ENCODE measurements around the gene NGDN.
"Not testable (repeated sequence)": the region's sequence is repeated elsewhere in the genome, so short reads cannot be mapped to it uniquely, and the experiment has no call there.

NGDN gene

GRCh38 chr14:23469127-23469905 is at the start of gene NGDN:
Gene NGDN, plus strand, starts transcription at chr14:23469703. Its CDS starts 13 bp downstream, at chr14:23469716.
- DNase-seq (ENCODE audit: low read depth in 2 of 2) = peak; percentile 82 to 93

DNA sequence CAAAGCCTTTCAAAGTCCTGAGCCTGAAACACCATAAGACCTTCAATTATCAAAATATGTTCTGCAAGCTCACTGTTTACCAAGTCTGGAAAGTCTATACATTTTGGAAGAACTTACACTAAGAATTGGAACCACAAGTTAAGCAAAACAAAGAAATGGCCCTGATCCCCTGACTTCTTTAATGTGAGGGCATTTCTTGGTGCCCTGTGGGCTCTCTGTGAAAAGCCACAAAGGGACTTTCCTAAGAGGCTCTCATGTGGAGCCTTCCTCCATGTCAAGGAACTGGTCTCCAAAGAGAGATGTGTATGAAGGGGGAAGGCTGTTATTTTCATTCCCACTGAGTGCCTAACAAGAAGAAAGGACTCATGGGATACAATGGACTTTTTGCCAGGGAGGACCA is 47.9 kb upstream of the NGDN start:
- no peak for DNase-seq (ENCODE audit: low read depth in 2 of 2)

DNA sequence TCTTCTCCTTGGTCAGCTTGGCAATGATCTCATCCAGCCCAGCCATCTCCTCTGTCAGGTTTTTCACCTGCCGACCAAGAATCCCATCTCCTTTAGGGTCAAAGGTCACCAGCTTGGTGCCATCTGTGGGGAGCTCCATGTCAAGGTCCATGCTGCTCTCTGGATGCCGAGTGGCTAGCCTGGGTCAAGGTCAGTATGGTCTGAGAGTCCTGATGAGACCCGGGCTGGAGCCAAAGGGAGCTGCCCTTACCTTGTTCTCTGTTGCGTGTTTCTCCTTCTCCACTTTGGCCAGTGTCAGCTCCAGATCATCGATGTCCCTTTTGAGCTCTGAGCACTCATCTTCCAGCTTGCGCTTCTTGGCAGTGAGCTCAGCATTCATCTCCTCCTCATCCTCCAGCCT is 45.8 kb upstream of the NGDN start:
- DNase-seq (ENCODE audit: low read depth in 2 of 2) = no peak

DNA sequence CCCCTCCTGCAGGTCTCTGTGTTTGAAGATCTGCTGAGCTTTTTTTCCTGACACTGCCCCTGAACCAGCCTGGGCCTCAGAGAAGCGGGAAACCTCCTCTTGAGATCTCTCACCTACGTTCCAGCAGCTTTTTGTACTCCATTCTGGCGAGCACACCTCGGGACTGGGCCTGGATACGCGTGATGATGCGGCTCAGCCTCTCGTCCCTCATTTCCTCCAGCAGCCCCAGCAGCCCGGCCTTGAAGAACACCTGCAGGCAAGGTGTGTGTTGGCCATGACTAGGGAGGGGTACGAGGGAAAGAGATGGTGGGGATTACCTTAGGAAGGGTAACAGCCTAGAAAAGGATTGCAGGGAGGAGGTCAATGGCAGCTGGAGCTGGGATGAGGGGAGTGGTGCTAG is 44.3 kb upstream of the NGDN start:
- DNase-seq (ENCODE audit: low read depth in 2 of 2) = no peak

DNA sequence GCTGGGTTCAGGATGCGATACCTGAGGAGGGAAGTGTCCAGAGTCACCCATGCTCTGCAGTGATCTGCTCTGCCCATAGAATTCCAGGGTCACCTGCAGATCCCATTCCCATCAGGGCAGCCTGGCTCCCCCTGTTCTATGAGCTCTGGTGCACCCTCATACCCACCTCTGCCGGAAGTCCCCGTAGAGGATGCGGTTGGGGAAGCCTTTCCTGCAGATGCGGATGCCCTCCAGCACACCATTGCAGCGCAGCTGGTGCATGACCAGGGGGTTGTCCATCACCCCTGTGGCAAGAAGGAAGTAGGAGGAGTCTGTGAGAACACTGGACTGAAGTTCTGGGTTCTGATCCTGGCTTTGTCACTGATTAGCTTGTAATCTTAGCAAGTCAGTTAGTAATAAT is 43.7 kb upstream of the NGDN start:
- DNase-seq (ENCODE audit: low read depth in 2 of 2) = not testable (repeated sequence)

DNA sequence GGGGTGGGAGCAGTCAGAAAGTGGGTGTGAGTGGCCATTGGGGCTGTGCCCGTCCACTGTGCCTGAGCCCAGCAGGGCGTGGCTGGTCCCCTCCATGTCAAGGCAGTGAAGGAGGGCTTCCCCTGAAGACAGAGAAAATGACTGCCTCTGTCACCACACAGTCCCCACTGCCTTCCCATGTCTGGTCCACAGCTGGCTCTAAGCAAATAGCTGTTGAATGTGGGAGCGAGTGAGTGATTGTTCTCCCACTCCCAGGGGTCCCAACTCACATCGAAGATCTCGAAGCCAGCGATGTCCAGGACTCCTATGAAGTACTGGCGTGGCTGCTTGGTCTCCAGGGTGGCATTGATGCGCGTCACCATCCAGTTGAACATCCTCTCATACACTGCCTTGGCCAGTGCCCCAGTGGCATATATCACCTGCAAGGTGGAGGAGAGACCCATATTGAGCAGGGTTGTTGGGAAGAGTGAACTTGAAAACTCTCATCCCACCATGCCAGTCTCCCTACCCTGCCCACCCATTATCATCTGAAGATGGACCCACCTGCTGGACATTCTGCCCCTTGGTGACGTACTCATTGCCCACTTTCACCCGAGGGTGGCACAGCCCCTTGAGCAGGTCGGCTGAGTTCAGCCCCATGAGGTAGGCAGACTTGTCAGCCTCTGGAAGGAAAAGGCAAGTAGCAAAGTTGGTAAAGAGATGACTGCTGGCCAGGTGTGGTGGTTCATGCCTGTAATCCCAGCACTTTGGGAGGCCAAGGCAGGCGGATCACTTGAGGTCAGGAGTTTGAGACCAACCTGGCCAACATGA is 40.6 kb upstream of the NGDN start:
- no peak for DNase-seq (ENCODE audit: low read depth in 2 of 2)

- no peak for DNase-seq (ENCODE audit: low read depth in 2 of 2)
These were observed 39.3 kb upstream of the NGDN start for GRCh38 chr14:23430016-23430722.

DNA sequence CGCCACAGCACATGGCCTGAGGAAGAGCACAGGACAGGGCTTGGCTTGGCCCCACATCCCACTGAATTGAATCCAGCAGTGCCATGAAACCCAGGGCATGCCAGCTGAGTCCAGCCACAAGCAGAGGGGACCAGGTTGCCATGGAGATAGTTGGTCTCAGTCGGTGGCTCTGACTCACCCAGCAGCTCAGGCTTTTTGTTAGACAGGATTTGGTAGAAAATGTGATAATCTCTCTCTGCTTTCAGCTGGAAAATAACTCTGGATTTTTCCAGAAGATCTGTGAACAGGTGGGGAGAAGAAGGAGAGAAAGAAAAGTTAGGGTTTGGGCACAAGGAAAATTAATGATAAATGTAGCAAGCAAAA is 38.8 kb upstream of the NGDN start:
- DNase-seq (ENCODE audit: low read depth in 2 of 2) = no peak

- DNase-seq (ENCODE audit: low read depth in 2 of 2) = no peak
These were observed 38.0 kb upstream of the NGDN start for GRCh38 chr14:23431486-23431885.

- DNase-seq (ENCODE audit: low read depth in 2 of 2) = no peak
These were observed 37.2 kb upstream of the NGDN start for GRCh38 chr14:23432102-23432925.

DNA sequence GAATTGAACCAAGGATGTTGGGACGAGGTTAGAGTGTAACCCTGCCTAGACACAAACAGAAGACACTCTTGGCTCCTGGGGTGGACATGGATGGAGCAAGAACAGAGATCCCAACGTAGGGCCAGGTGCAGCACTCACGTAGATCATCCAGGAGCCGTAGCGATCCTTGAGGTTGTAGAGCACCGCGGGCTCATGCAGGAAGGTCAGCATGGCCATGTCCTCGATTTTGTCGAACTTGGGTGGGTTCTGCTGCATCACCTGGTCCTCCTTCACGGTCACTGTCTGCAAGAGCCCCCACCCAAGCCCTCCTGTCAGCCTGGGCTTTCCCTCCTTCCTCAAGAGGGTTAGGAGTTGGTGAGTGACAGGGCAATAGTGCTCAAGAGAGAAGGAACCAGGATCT is 36.6 kb upstream of the NGDN start:
- no peak for DNase-seq (ENCODE audit: low read depth in 2 of 2)

- DNase-seq (ENCODE audit: low read depth in 2 of 2) = no peak
These were observed 36.0 kb upstream of the NGDN start for GRCh38 chr14:23433457-23433856.

DNA sequence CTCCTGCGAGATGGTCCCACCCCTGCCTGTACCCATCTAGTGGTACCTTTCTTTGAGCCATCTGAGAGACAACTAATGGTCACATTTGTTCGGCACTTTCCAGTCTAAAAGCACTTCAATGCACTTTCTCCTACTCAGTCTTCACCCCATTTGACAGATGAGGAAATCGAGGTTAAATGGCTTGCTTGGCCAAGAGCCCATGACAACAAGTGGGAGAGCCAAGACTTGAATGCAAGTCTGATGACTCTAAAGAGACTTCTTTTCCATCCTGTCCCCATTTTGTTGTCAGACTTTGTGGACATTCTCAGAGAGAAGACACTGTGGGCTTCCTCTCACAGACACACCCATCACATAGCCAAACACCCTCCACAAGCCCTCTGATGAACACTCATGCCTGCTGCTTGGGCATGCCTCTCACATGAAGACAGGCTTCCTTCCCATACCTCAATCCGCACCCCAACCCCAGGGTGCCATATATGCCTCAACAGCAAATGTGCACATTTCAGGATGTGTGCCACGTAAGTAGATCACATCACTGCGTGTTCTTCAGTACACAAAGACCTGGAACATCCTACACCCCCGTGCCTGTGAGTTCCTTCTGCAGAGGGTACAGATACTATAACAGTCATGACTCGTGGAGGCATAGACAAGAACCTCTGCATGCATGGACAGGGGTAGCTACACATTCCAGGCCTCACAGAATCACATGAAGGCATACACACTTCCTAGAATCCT is 34.8 kb upstream of the NGDN start:
- DNase-seq (ENCODE audit: low read depth in 2 of 2) = no peak

DNA sequence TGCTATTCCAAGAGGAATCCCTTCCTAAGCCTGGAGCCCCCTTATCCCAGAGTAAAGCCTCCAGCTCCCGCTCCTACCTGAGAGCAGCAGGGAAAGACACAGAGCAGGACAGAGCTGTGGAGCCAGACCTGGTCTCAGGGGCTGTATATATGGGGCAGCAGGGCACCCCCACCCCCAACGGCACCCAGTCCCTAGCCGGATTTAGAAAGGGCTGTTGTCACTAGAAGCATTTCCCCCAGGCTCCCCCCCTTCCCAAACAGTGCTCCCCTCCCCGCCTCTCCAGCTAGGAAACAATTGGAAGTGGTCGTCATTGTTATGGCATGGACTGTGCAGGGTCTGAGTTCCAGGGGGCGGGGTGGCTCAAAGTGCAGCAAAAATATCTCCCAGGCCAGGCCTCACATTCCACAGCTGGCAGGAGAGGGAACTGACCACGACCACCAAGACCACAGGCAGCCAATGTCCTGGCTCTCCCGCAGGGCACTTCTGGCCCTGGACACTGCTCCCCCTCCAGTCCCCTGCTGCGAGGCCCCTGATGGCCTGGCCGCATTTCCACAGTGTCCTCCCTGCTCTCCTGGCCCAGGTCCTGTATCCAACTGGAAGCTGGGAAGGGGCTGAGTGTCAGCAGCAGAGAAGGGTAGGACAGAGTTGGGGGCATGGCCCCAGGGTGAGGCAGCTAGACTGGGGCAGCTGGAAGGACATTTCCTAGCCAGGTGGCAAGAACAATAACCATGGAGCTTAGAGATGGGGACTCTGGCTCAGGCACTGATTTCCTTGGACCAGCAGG is 33.8 kb upstream of the NGDN start, which contains the start of gene MYH7:
Gene MYH7 (minus strand): TSS at position 118 of the 784 bp plus-strand sequence. CDS start 1,928 bp downstream, outside the sequence.
- DNase-seq (ENCODE audit: low read depth in 2 of 2) = no peak

- DNase-seq (ENCODE audit: low read depth in 2 of 2) = no peak
These were observed 33.0 kb upstream of the NGDN start for GRCh38 chr14:23436327-23437132.

GRCh38 chr14:23437133-23438100 is 32.1 kb upstream of the NGDN start:
- no peak for DNase-seq (ENCODE audit: low read depth in 2 of 2)

DNA sequence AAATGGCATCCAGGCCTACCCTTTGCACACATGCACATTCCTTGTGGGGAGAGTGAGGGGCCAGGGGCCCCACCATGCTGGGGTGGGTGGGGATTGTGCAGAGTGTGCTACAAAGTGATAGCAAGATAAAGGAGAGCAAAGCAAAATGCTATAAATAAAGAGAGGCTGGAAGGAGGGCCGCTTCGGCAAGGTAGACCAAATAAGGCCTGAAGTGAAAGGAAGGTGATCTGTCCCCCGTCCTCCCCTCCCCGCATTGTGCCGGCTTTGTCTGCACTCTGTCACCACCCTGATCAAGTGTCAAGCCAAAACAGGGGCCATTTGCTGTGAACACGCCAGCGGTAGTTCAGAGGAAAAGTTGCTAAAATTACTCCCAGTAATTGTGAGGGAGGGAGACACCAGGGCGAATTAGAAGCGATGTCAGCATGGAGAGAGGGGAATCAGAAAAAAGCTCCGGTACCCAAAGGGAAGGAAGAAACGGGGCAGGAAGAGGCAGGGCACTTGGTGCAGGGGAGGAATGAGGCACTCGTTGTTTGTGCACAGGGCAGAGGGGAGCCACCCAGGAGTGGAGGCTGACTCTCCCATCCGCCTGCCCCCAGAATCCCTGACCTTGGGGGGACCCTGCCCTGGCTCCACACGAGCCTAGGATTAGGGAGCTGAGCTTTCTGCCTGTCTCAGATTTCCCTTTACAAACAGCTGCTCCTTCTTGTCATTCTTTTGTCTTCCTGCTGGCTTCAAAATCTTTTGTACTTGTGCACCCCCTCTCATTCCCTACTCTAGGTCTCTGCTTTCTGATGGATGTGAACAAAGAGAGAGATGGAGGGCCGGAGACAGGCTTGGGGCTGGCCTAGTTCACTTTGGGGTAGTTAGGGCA is 31.2 kb upstream of the NGDN start:
- DNase-seq (ENCODE audit: low read depth in 2 of 2) = no peak

All from stimulated activated CD8-positive, alpha-beta memory T cell treated with anti-CD3 and anti-CD28 coated beads, Interleukin-7, amount 100 ng/mL, for 4 hours (primary cell).